HG03354 (cell line): ENCODE data around the gene F5.
"Not testable (repeated sequence)": the region's sequence is repeated elsewhere in the genome, so short reads cannot be mapped to it uniquely, and the experiment has no call there.

Experiments
- ATAC-seq: cut with Tn5 transposase; IDR thresholded peaks from one replicate; pipeline ENCODE4 v1.9.1; 2021; ENCODE audit warnings: mild to moderate bottlenecking; ENCODE audit not compliant: unreplicated experiment, poor library complexity, severe bottlenecking

F5 gene

GRCh38 chr1:169515641-169516040 is 70.6 kb downstream of the F5 start:
- ATAC-seq, result no peak

- no peak for ATAC-seq
Observed at GRCh38 chr1:169514566-169515270, 71.6 kb downstream of the F5 start.

- ATAC-seq, result no peak
Observed at GRCh38 chr1:169513208-169513607, 73.1 kb downstream of the F5 start.

- ATAC-seq, result no peak
Observed at GRCh38 chr1:169511316-169512005, 74.8 kb downstream of the F5 start.

GRCh38 chr1:169510060-169510459 is 76.2 kb downstream of the F5 start:
- no peak for ATAC-seq

- no peak for ATAC-seq
Observed at GRCh38 chr1:169509354-169509753, 76.9 kb downstream of the F5 start.

GRCh38 chr1:169508432-169509338 is 77.6 kb downstream of the F5 start:
- no peak for ATAC-seq

GRCh38 chr1:169507413-169507812 is 78.9 kb downstream of the F5 start:
- ATAC-seq, result no peak

GRCh38 chr1:169503601-169504000 is 82.7 kb downstream of the F5 start:
- ATAC-seq, result not testable (repeated sequence)

GRCh38 chr1:169499807-169500206 is 86.5 kb downstream of the F5 start:
- ATAC-seq, result no peak

- no peak for ATAC-seq
Observed at GRCh38 chr1:169497317-169497716, 89.0 kb downstream of the F5 start.

- ATAC-seq, result no peak
Observed at GRCh38 chr1:169495916-169496315, 90.4 kb downstream of the F5 start.

- no peak for ATAC-seq
Observed at GRCh38 chr1:169495046-169495775, 91.1 kb downstream of the F5 start.

- ATAC-seq, result no peak
Observed at GRCh38 chr1:169494343-169494742, 91.9 kb downstream of the F5 start.

- ATAC-seq, result no peak
Observed at GRCh38 chr1:169493251-169493650, 93.0 kb downstream of the F5 start.

GRCh38 chr1:169491845-169492281 is 94.4 kb downstream of the F5 start:
- peak; percentile 75 for ATAC-seq

- ATAC-seq, result no peak
Observed at GRCh38 chr1:169488157-169488556, 98.1 kb downstream of the F5 start.

- no peak for ATAC-seq
Observed at GRCh38 chr1:169487561-169487960, 98.7 kb downstream of the F5 start.

- ATAC-seq, result no peak
Observed at GRCh38 chr1:169487133-169487532, 99.1 kb downstream of the F5 start.
